Stimulated activated naive B cell treated with anti-CD40 and anti-IgM and Interleukin-4, amounts not matched to agents 10 μg/mL and 1 μg/mL and 100 μg/mL, for 72 hours (primary cell): ENCODE data around the gene PTPRD.

Source experiments
- ATAC-seq, 2 donors: fragments of 150-1000 bp; cut with Tn5 transposase; replicated peaks; 2 replicates each; pipeline ENCODE4 v1.10.0; 2021; ENCODE audit warnings: moderate library complexity in 1 of 2
- DNase-seq: peaks from one replicate; pipeline ENCODE4 v3.0.0; 2021
- H3K27ac Mint-ChIP-seq: one replicate; pipeline ENCODE4 v1.8.0; 2022; ENCODE audit warnings: mild to moderate bottlenecking, mixed read lengths
- H3K27me3 Mint-ChIP-seq, 2 donors: one replicate each; pipeline ENCODE4 v1.8.0; 2022; ENCODE audit warnings: mixed read lengths in 2 of 2
- H3K36me3 Mint-ChIP-seq, 2 donors: one replicate each; pipeline ENCODE4 v1.8.0; 2022; ENCODE audit warnings: mixed read lengths in 2 of 2, mild to moderate bottlenecking in 1 of 2
- H3K4me1 Mint-ChIP-seq, 2 donors: one replicate each; pipeline ENCODE4 v1.8.0; 2022; ENCODE audit warnings: mixed read lengths in 2 of 2, mild to moderate bottlenecking in 1 of 2
- H3K4me3 Mint-ChIP-seq, 2 donors: one replicate each; pipeline ENCODE4 v1.8.0; 2022; ENCODE audit warnings: mild to moderate bottlenecking in 2 of 2, mixed read lengths in 2 of 2, moderate library complexity in 1 of 2
- H3K9me3 Mint-ChIP-seq, 2 donors: one replicate each; pipeline ENCODE4 v1.8.0; 2022; ENCODE audit warnings: mixed read lengths in 2 of 2, mild to moderate bottlenecking in 1 of 2

PTPRD gene

DNA sequence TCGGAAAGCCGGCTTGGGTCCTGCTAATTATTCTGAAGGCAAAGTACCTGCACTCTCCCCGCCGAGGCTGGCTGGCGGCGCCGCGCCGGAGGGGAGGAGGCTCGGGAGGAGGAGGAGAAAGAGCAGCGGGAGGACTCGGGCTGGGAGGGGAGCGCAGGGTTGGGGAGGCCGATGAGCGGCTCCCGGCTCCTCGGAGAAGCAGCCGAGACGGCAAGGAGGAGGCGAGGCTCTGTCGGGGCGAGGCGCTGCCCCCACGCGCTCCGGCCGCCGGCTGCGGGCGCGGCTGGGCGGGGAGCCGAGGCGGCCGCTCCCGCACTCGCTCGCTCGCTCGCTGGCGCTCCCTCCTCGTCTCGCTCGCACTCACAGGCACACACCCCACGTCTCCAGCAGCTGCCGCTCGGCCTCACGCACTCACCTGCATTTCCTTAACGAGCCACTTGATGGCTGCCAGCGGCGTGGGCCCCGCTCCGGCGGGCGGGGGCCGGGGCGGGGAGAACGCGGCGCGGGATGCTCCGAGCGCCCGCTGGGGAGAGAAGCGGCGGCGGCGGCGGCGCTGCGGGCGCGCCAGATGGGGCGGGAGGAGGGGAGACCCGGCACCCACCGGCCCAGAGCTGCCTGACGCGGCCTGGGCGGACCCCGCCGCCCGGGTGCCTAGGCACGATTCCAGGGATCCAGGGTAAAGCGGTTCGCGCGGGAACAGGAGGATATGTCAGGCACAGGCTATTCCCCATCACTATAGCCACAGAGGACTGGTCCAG is at the start of gene PTPRD:
Gene PTPRD (minus strand): TSS at position 362 of the 758 bp plus-strand sequence.
- H3K4me1 Mint-ChIP-seq: peaks cover 3 to 12% of the 10 kb centered on the region in 2 donors
- H3K4me3 Mint-ChIP-seq: peak within 1 kb of the TSS; percentile 74 to 77
- DNase-seq: peak; percentile 10
- no peaks in the 10 kb centered on the region for H3K36me3 Mint-ChIP-seq
- H3K27ac Mint-ChIP-seq: no peak within 1 kb of the TSS
- peaks cover 0 to 2% of the 10 kb centered on the region in 2 donors for H3K9me3 Mint-ChIP-seq
- ATAC-seq: peak; percentile 87 to 91
- peaks cover 30 to 32% of the 10 kb centered on the region in 2 donors for H3K27me3 Mint-ChIP-seq

DNA sequence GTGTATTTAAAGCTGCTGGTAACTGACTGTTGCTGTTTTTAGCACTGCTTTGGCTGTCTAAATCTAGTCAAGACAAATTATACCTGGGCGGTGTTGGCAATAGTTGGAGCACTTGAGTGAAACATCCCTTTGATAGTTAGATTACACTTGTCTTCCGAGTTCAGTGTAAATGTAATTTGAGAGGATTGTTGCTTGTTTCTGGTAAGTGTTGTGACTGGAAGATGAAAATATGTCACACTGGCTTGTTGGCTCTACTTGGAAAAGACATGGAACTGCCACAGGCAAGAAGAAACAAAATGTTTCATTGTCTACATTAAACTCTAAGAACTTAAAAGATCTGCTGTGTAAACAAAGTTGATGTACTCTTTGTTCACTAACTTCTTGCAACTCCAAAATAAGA is 49.2 kb upstream of the PTPRD start:
- no peaks in the 10 kb centered on the region for H3K36me3 Mint-ChIP-seq
- no peak overlapping the region for H3K4me3 Mint-ChIP-seq
- no peaks in the 10 kb centered on the region for H3K4me1 Mint-ChIP-seq
- no peak for ATAC-seq
- H3K27me3 Mint-ChIP-seq: no peaks in the 10 kb centered on the region
- H3K9me3 Mint-ChIP-seq: peaks cover 0 to 1% of the 10 kb centered on the region in 2 donors
- H3K27ac Mint-ChIP-seq: no peak overlapping the region
- no peak for DNase-seq

DNA sequence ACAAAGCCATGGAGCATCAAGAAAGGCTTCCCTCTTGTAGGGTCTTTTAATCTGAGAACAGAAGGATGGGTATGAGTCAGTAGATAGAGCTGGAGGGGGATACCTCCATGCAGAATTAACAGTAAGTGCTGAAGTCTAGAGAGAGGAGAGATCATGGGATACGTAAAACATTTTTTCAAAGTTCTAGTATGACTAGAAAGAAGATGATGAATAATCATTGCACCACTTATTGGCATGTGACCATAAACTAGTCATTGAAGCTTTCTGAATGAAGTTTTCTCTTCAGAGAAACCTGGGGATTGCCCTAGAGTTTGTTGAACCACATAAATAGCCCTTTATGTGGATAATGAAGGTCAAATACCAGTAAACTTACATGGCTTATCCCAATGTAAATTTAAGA is 48.6 kb upstream of the PTPRD start:
- Mint-ChIP-seq H3K4me3 (no peak overlapping the region), H3K4me1 (no peaks in the 10 kb centered on the region), H3K27me3 (no peaks in the 10 kb centered on the region), H3K9me3 (peaks cover 0 to 1% of the 10 kb centered on the region in 2 donors), H3K27ac (no peak overlapping the region), H3K36me3 (no peaks in the 10 kb centered on the region)
- no peak for ATAC-seq
- DNase-seq: no peak

DNA sequence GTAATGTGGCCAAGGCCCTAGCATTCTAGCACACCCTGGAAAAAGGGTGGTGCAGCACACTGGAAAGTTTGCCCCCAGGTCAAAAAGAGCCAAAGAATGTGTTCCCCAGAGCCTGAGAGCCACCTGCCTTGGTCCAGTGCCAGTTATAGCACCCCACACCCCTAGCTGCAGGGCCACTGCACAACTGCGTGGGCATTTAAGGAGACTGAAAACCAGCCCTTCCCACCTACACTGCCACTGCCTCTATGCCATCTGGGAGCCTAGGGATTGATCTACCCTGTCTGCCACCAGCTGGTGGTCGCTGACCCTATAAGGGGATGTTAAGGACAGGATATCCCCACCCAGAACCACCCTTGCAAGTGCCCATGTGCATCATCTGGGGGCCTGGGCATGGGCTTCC is 38.2 kb upstream of the PTPRD start:
- no peak overlapping the region for H3K27ac Mint-ChIP-seq
- H3K9me3 Mint-ChIP-seq: peaks cover 24% of the 10 kb centered on the region in 2 donors
- no peak overlapping the region for H3K4me3 Mint-ChIP-seq
- ATAC-seq (no peak), DNase-seq (no peak)
- no peaks in the 10 kb centered on the region for H3K27me3 Mint-ChIP-seq
- H3K36me3 Mint-ChIP-seq: peaks cover 0 to 2% of the 10 kb centered on the region in 2 donors
- H3K4me1 Mint-ChIP-seq: no peaks in the 10 kb centered on the region

DNA sequence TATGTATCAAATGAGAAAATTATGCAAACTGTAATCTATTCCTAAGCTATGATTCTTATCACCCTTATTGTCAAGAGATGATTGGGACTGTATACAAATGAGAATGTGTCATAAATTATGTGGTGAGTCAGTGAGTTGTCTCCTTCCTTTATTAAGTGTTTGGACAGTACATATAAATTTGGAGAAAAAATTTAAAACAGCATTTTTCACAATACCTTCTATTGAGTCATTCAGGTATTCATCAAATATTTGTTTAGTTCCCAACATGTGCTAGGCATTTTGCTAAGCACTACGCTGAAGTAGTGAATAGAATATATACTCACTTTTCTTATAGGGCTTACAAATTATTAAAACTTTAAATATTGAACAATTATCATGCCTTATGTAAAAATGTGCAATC is 36.3 kb upstream of the PTPRD start:
- ATAC-seq (no peak), DNase-seq (no peak)
- no peak overlapping the region for H3K27ac Mint-ChIP-seq
- peaks cover 22 to 24% of the 10 kb centered on the region in 2 donors for H3K9me3 Mint-ChIP-seq
- no peak overlapping the region for H3K4me3 Mint-ChIP-seq
- no peaks in the 10 kb centered on the region for H3K27me3 Mint-ChIP-seq
- no peaks in the 10 kb centered on the region for H3K4me1 Mint-ChIP-seq
- H3K36me3 Mint-ChIP-seq: peaks cover 0 to 2% of the 10 kb centered on the region in 2 donors

DNA sequence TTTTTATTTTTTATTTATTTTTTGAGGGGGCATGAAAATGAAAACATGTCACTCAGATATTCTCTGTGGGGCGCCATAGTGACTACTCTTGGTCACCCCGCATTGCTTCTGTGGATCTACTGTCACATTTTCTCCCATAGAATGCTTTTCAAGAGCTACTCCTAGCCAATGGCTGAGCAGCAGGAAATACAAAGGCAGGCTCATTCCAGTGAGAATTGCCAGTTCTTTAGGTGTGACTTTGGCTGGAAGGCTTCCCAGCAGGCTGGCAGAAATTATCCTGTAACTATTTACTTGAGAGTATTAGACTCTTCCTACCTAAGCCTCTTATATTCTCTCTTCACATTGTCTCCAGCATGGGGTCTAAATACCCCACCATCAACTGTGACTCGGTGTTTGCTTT is 21.0 kb upstream of the PTPRD start:
- H3K27me3 Mint-ChIP-seq: no peaks in the 10 kb centered on the region
- no peak overlapping the region for H3K27ac Mint-ChIP-seq
- no peak for ATAC-seq
- no peak overlapping the region for H3K4me3 Mint-ChIP-seq
- no peaks in the 10 kb centered on the region for H3K4me1 Mint-ChIP-seq
- H3K36me3 Mint-ChIP-seq: no peaks in the 10 kb centered on the region
- no peaks in the 10 kb centered on the region for H3K9me3 Mint-ChIP-seq
- DNase-seq: no peak

DNA sequence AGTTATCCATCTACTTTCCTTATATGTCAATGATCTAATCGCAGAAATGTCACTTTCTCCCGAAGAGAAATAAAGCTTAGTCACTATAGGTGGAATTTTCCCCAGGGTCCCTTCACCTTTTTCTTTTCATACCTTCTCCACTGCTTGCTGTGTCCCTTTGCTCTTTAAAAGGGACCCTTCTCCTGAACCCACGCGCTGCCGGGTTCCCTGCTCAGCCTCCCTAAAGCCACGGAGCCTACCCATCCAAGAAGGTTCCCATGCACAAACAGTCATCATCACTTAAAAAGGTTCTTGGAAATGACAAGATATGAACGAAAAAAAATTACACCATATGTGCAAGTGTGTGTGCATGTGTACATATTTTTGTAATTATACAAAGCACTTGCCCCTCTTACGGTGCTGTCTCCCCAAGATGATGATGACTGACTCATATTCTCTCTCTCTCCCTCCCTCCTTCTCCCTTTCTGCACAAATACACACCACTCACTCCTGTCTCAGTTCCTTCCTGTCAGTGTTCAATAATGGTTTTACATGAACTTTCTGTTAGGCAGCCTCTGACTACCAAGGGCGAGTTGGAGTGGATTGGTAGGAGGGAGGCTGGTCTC is 1.5 kb upstream of the PTPRD start:
- H3K27me3 Mint-ChIP-seq: peaks cover 30 to 32% of the 10 kb centered on the region in 2 donors
- no peak overlapping the region for H3K4me3 Mint-ChIP-seq
- no peak overlapping the region for H3K27ac Mint-ChIP-seq
- no peaks in the 10 kb centered on the region for H3K36me3 Mint-ChIP-seq
- peaks cover 3 to 12% of the 10 kb centered on the region in 2 donors for H3K4me1 Mint-ChIP-seq
- ATAC-seq (no peak), DNase-seq (no peak)
- peaks cover 0 to 2% of the 10 kb centered on the region in 2 donors for H3K9me3 Mint-ChIP-seq

DNA sequence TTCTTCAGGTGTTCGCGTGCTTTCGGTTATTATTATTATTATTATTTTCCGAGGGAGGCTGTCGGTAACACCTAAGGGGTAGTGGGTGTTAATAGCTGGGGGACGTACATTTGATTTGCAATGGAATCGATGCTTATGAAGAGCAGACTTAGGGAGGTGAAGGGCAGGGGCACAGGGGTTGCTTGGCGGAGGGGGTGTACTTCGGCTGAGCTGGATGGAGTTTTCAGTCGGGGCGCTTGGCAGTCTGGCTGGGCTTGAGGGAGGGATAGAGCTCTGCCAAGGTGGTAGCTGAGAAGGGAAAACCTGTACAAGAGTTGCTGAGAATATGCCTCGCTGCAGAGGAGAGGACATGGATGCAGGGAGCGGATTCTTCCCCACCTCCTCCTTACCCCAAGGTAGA is 617 bp upstream of the PTPRD start:
- ATAC-seq (no peak), DNase-seq (no peak)
- Mint-ChIP-seq H3K4me1 (peaks cover 3 to 12% of the 10 kb centered on the region in 2 donors), H3K27me3 (peaks cover 30 to 32% of the 10 kb centered on the region in 2 donors), H3K4me3 (peak overlapping the region in 1 of 2 donors; percentile 26), H3K36me3 (no peaks in the 10 kb centered on the region), H3K27ac (no peak overlapping the region), H3K9me3 (peaks cover 0 to 2% of the 10 kb centered on the region in 2 donors)

DNA sequence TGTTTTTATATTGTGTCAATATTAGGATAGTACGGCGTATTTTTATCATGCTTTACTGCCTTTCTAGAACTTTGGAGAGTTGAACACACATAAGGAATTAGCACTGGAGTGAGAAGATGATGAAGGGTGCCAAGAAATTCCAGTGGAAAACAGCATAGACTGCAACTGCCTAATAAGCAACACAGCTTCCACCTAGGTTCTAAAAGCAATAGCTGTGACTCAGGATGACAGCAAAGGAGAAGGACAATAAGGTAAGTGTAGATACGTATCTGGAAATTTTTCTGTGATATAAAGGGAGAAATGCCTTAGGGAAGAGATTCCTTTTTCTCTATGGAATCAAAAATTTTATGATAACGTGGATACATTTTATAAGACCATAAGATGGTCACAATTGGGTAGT is 7.4 kb downstream of the PTPRD start:
- DNase-seq (no peak), ATAC-seq (no peak)
- Mint-ChIP-seq H3K36me3 (no peaks in the 10 kb centered on the region), H3K4me3 (no peak overlapping the region), H3K9me3 (no peaks in the 10 kb centered on the region), H3K27me3 (no peaks in the 10 kb centered on the region), H3K4me1 (no peaks in the 10 kb centered on the region), H3K27ac (no peak overlapping the region)

DNA sequence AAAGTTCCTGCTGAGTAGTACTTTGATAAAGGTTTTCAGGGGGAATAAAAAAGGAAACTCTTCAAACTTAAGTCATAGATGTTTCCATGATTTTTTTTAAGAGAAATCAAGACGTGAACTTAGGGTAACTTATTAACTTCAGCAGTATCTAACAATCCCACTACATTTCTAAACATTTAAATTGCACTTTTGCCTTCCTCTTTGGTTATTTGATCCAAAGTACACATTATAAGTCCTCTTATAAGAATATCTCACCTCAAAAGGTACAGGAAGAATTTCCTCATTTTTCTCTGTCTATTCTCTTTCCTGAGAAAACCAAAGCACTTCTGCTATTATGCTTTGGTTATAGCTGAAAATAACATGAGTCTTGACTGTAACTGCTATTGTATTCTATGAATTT is 7.9 kb downstream of the PTPRD start:
- H3K4me1 Mint-ChIP-seq: no peaks in the 10 kb centered on the region
- no peak overlapping the region for H3K27ac Mint-ChIP-seq
- H3K27me3 Mint-ChIP-seq: no peaks in the 10 kb centered on the region
- no peak for DNase-seq
- ATAC-seq: no peak
- no peak overlapping the region for H3K4me3 Mint-ChIP-seq
- no peaks in the 10 kb centered on the region for H3K36me3 Mint-ChIP-seq
- H3K9me3 Mint-ChIP-seq: no peaks in the 10 kb centered on the region

DNA sequence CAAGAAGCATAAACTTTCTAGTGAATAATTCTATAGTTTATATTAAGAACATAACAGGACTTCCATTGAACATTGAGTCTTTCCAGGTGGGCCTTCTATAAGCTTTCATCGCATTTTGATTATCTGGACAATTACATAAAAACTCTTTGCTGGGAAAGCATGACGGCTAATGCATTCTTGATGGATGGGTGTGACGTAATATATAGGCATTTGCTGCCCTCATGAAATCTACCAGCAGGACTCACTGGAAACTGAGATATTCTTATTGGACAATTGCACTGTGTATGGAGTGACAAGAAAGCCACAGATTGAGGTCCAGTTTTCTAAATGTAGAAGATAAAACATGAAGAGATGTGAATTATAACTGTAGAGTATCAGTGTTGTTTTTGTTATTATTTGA is 15.0 kb downstream of the PTPRD start:
- Mint-ChIP-seq H3K27ac (no peak overlapping the region), H3K9me3 (no peaks in the 10 kb centered on the region), H3K27me3 (no peaks in the 10 kb centered on the region), H3K36me3 (no peaks in the 10 kb centered on the region), H3K4me3 (no peak overlapping the region), H3K4me1 (no peaks in the 10 kb centered on the region)
- ATAC-seq (no peak), DNase-seq (no peak)

DNA sequence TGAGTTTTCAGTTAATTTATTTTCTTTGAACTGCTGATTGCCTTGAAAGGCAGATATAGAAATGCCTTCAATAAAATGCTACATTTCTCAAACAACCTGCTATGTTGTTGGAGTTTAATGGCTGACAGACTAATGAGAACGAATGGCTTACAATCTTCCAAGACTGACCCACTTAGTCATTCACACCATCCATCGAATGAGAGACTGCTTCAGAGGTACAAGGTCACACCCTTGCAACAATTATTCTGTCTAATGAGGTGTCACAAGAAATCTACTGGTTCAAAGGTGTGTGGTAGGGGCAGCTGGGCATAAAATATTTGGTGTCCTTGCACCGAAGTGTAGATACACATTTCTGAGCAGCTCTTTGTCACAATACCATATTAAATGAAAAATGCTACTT is 18.3 kb downstream of the PTPRD start:
- DNase-seq (no peak), ATAC-seq (no peak)
- no peak overlapping the region for H3K4me3 Mint-ChIP-seq
- no peaks in the 10 kb centered on the region for H3K27me3 Mint-ChIP-seq
- H3K36me3 Mint-ChIP-seq: no peaks in the 10 kb centered on the region
- no peak overlapping the region for H3K27ac Mint-ChIP-seq
- H3K9me3 Mint-ChIP-seq: peaks cover 3 to 4% of the 10 kb centered on the region in 2 donors
- H3K4me1 Mint-ChIP-seq: no peaks in the 10 kb centered on the region

DNA sequence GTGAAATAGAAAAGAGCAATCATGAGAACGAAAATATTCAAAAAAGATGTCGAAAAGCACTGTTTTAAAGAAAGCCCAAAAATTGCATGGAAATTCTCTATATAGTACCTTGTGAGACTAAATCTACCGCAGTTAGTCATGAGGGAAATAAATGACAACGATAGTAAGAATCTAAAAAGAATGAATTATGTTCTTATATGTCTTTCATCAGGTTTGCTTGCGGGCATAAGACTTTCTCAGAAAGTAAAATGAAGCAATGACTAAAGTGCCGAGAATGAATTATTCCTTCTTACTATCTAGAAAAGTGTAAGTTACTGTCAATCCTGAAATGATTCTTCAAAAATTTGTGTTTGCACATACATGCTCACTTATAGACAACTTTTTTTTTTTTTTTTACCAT is 26.4 kb downstream of the PTPRD start:
- no peak overlapping the region for H3K4me3 Mint-ChIP-seq
- H3K9me3 Mint-ChIP-seq: peaks cover 0 to 3% of the 10 kb centered on the region in 2 donors
- DNase-seq (no peak), ATAC-seq (no peak)
- H3K27ac Mint-ChIP-seq: no peak overlapping the region
- H3K4me1 Mint-ChIP-seq: no peaks in the 10 kb centered on the region
- no peaks in the 10 kb centered on the region for H3K27me3 Mint-ChIP-seq
- H3K36me3 Mint-ChIP-seq: no peaks in the 10 kb centered on the region

DNA sequence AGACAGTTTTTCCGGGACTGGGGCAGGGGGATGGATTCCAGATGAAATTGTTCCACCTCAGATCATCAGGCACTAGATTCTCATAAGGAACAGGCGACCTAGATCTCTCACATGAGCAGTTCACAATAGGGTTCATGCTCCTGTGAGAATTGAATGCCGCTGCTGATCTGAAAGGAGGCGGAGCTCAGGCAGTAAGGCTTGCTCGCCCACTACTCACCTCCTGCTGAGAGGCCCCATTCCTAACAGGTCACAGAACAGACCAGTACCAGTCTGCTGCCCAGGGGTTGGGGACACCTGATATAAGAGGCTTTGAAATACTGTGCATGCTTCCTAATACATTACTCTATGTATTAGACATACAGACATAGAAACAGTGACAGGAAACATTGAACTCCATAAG is 41.1 kb downstream of the PTPRD start:
- H3K4me1 Mint-ChIP-seq: no peaks in the 10 kb centered on the region
- H3K4me3 Mint-ChIP-seq: no peak overlapping the region
- H3K27ac Mint-ChIP-seq: no peak overlapping the region
- H3K27me3 Mint-ChIP-seq: no peaks in the 10 kb centered on the region
- H3K9me3 Mint-ChIP-seq: no peaks in the 10 kb centered on the region
- DNase-seq (no peak), ATAC-seq (no peak)
- no peaks in the 10 kb centered on the region for H3K36me3 Mint-ChIP-seq

DNA sequence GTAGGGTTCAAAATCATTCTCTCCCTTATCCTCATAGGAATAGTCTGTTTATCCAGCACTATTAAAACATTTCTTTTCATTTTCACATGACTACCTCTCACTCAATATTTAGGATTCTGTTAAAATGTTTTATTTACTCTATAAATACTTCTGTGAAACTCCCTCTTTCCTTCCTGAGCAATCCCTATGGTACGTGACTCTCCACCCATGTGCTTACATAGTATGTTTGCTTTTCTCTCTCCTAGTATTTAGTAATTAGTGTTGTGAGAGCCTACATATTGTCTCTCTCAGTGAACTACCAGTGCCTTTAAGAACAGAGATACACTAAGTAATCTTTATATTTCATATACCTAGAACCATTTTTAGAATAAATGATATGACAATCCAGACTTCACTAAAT is 46.0 kb downstream of the PTPRD start:
- Mint-ChIP-seq H3K9me3 (peaks cover 0 to 2% of the 10 kb centered on the region in 2 donors), H3K4me1 (no peaks in the 10 kb centered on the region), H3K36me3 (no peaks in the 10 kb centered on the region), H3K27ac (no peak overlapping the region), H3K27me3 (no peaks in the 10 kb centered on the region), H3K4me3 (no peak overlapping the region)
- DNase-seq (no peak), ATAC-seq (no peak)
